PC-9 (cell line): ENCODE results near the gene ZNF346. TPM values are rescaled to one million over a fixed set of nuclear protein-coding genes. Genes with fewer than 3 reads are reported as not detected.

Experiments
- BruUV-seq: library from RNA; stranded (reverse); fragments of 400-500 nt; replicated peaks from 2 replicates; lab custom pipeline; 2021; lab: Mats Ljungman, UMichigan
- CTCF ChIA-PET: fragments of 300-600 bp; sonication (Branson Sonifier 250); formaldehyde crosslinking; loops from one replicate; lab custom pipeline; 2022; ENCODE audit warnings: antibody characterized with exemption; lab: Charles Lee
- POLR2A ChIA-PET: fragments of 300-600 bp; sonication (Branson Sonifier 250); formaldehyde crosslinking; loops from one replicate; lab custom pipeline; 2022; ENCODE audit warnings: antibody characterized with exemption; ENCODE audit not compliant: unreplicated experiment; lab: Charles Lee
- DNase-seq, 2 experiments: peaks; one replicate each; pipeline versions ENCODE4 v3.0.0 to v3.0.0-alpha.2; 2015 to 2022; ENCODE audit warnings: mixed read lengths in 1 of 2
- H2AFZ ChIP-seq: fragments of 200-600 bp; sonication (generic); 2 replicates; pipeline ENCODE4 v1.8.1; 2017; ENCODE audit warnings: antibody characterized with exemption
- H3F3A ChIP-seq: fragments of 200-600 bp; sonication (generic); 2 replicates; pipeline ENCODE4 v1.8.1; 2017; ENCODE audit warnings: antibody characterized with exemption, mild to moderate bottlenecking, low read depth; ENCODE audit not compliant: insufficient read depth
- H3K27ac ChIP-seq: fragments of 200-600 bp; sonication (generic); 2 replicates; pipeline ENCODE4 v1.6.1; 2016; ENCODE audit warnings: mixed run types
- H3K27me3 ChIP-seq: fragments of 200-600 bp; sonication (generic); 2 replicates; pipeline ENCODE4 v1.6.1; 2016; ENCODE audit warnings: low read depth, mixed run types; ENCODE audit not compliant: insufficient read depth
- H3K36me3 ChIP-seq: fragments of 200-600 bp; sonication (generic); 2 replicates; pipeline ENCODE4 v1.6.1; 2016; ENCODE audit warnings: low read depth, mixed run types
- H3K4me1 ChIP-seq: fragments of 200-600 bp; sonication (generic); replicated peaks from 2 replicates; pipeline ENCODE4 v1.6.1; 2016; ENCODE audit warnings: mixed run types; ENCODE audit not compliant: insufficient read depth
- H3K4me2 ChIP-seq: fragments of 200-600 bp; sonication (generic); 2 replicates; pipeline ENCODE4 v1.6.1; 2017; ENCODE audit warnings: mixed run types
- H3K4me3 ChIP-seq: fragments of 200-600 bp; sonication (generic); 2 replicates; pipeline ENCODE4 v1.6.1; 2016; ENCODE audit warnings: mixed run types
- H3K79me2 ChIP-seq: fragments of 200-600 bp; sonication (generic); 2 replicates; pipeline ENCODE4 v1.6.1; 2017; ENCODE audit warnings: low read depth, mixed run types
- H3K9me2 ChIP-seq: fragments of 200-600 bp; sonication (generic); 2 replicates; pipeline ENCODE4 v1.8.1; 2017; ENCODE audit warnings: mild to moderate bottlenecking; ENCODE audit not compliant: insufficient read depth
- H3K9me3 ChIP-seq: fragments of 200-600 bp; sonication (generic); 2 replicates; pipeline ENCODE4 v1.8.1; 2016; ENCODE audit warnings: low read depth; ENCODE audit not compliant: insufficient read depth
- H4K20me1 ChIP-seq: fragments of 200-600 bp; sonication (generic); 2 replicates; pipeline ENCODE4 v1.8.1; 2017; ENCODE audit not compliant: insufficient read depth
- EZH2 ChIP-seq: fragments of 200-600 bp; sonication (generic); IDR thresholded peaks from 2 replicates; pipeline ENCODE4 v1.8.0; 2017; ENCODE audit warnings: antibody characterized with exemption, low read depth
- intact Hi-C: fragments of 100-400 bp; cut with micrococcal nuclease; formaldehyde crosslinking; loops from one replicate; pipeline ENCODE4 v1.10.0; 2022; ENCODE audit not compliant: unreplicated experiment
- total RNA-seq: library from RNA; stranded (reverse); gene quantifications from 2 replicates; pipeline ENCODE4 v1.2.3, GENCODE V29; 2021
- TF ChIP-seq, protein P1 (sequence below): fragments of 200-600 bp; sonication (generic); conservative IDR thresholded peaks from 2 replicates; pipeline ENCODE4 v1.6.1; 2017; ENCODE audit warnings: mixed run types, antibody characterized with exemption, mild to moderate bottlenecking, moderate library complexity

Gene ZNF346
- total RNA-seq, 1 experiment from 2014 or later: 23.8 TPM

- Histone ChIP-seq H3K4me1 (no peaks in the 10 kb centered on the region), H2AFZ (no peak overlapping the region), H3F3A (no peaks in the 10 kb centered on the region), H3K79me2 (no peaks in the 10 kb centered on the region), H3K4me2 (no peak overlapping the region), H3K27me3 (no peaks in the 10 kb centered on the region), H3K27ac (no peak overlapping the region), H4K20me1 (no peaks in the 10 kb centered on the region), H3K4me3 (no peak overlapping the region), H3K9me2 (no peaks in the 10 kb centered on the region), H3K36me3 (no peaks in the 10 kb centered on the region), H3K9me3 (no peaks in the 10 kb centered on the region)
- ChIA-PET CTCF (no interaction called here), POLR2A (no interaction called here)
- DNase-seq: no peak
- no peak for TF ChIP-seq EZH2
- TF ChIP-seq, protein P1, sequence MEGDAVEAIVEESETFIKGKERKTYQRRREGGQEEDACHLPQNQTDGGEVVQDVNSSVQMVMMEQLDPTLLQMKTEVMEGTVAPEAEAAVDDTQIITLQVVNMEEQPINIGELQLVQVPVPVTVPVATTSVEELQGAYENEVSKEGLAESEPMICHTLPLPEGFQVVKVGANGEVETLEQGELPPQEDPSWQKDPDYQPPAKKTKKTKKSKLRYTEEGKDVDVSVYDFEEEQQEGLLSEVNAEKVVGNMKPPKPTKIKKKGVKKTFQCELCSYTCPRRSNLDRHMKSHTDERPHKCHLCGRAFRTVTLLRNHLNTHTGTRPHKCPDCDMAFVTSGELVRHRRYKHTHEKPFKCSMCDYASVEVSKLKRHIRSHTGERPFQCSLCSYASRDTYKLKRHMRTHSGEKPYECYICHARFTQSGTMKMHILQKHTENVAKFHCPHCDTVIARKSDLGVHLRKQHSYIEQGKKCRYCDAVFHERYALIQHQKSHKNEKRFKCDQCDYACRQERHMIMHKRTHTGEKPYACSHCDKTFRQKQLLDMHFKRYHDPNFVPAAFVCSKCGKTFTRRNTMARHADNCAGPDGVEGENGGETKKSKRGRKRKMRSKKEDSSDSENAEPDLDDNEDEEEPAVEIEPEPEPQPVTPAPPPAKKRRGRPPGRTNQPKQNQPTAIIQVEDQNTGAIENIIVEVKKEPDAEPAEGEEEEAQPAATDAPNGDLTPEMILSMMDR: no peak
- BruUV-seq: no TSS peak
- intact Hi-C loops: no loop called here
These were observed 72.0 kb downstream of the ZNF346 start for GRCh38 chr5:177094224-177095087.

DNA sequence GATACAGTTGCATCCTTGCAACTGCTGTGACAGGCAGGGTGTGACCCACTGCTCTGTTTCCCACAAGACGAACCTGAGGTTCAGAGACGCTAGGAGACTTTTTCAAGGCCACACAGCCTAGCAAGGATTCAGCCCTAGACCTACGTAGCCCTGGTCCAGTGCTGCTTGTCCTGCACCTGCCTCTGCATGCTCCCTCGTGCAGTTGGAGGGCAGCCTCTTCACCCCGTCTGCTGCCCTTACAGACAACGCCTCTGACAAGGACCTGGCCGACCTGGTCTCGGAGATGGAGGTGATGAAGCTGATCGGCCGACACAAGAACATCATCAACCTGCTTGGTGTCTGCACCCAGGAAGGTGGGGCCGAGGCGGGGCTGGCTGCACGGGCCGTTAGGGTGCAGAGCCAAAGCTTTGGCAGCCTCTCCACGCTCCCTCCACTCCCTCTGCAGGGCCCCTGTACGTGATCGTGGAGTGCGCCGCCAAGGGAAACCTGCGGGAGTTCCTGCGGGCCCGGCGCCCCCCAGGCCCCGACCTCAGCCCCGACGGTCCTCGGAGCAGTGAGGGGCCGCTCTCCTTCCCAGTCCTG is 72.7 kb downstream of the ZNF346 start:
- no peak for DNase-seq
- H3K27ac ChIP-seq: no peak overlapping the region
- BruUV-seq: no TSS peak
- H3F3A ChIP-seq: no peaks in the 10 kb centered on the region
- H3K36me3 ChIP-seq: no peaks in the 10 kb centered on the region
- H3K9me2 ChIP-seq: no peaks in the 10 kb centered on the region
- no peak overlapping the region for H3K4me3 ChIP-seq
- no peak overlapping the region for H2AFZ ChIP-seq
- H3K4me2 ChIP-seq: no peak overlapping the region
- ChIA-PET POLR2A (no interaction called here), CTCF (no interaction called here)
- H3K9me3 ChIP-seq: no peaks in the 10 kb centered on the region
- H3K79me2 ChIP-seq: no peaks in the 10 kb centered on the region
- H3K27me3 ChIP-seq: no peaks in the 10 kb centered on the region
- H3K4me1 ChIP-seq: no peaks in the 10 kb centered on the region
- intact Hi-C loops: no loop called here
- H4K20me1 ChIP-seq: no peaks in the 10 kb centered on the region
- TF ChIP-seq, protein P1: no peak
- TF ChIP-seq EZH2: no peak

DNA sequence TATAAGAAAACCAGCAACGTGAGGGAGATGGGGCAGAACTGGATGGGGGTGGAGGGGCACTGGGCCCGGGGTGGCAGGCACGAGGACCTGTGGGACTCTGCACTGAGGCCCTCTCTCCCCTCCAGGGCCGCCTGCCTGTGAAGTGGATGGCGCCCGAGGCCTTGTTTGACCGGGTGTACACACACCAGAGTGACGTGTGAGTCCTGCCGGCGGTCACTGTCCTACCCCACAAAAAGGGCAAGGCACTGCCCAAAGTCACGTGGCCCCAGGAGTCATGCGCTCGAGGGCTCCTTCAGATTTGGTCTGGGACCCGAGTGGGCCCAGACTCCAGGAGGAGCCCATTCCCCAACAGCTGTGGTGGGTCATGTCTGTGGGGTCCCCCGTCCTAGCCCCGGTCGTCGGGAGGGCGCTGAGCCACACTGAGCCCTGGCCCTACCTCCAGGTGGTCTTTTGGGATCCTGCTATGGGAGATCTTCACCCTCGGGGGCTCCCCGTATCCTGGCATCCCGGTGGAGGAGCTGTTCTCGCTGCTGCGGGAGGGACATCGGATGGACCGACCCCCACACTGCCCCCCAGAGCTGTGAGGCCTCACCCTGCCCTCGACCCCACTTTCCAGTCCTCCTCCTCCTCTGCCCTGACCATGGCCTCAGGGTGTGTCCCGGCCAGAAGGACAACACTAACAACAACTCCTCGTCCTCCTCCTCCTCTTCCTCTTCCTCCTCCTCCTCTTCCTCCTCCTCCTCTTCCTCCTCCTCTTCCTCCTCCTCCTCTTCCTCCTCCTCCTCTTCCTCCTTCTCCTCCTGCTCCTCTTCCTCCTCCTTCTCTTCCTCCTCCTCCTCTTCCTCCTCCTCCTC is 73.9 kb downstream of the ZNF346 start:
- Histone ChIP-seq H3K4me3 (no peak overlapping the region), H3F3A (no peaks in the 10 kb centered on the region), H3K9me2 (no peaks in the 10 kb centered on the region), H3K79me2 (no peaks in the 10 kb centered on the region), H3K9me3 (no peaks in the 10 kb centered on the region), H4K20me1 (no peaks in the 10 kb centered on the region), H3K27ac (no peak overlapping the region), H3K27me3 (no peaks in the 10 kb centered on the region), H3K4me2 (no peak overlapping the region), H3K36me3 (no peaks in the 10 kb centered on the region), H3K4me1 (no peaks in the 10 kb centered on the region), H2AFZ (no peak overlapping the region)
- ChIA-PET POLR2A (no interaction called here), CTCF (no interaction called here)
- intact Hi-C loops: no loop called here
- BruUV-seq: no TSS peak
- DNase-seq: no peak
- TF ChIP-seq EZH2: no peak
- TF ChIP-seq, protein P1: no peak
